Measurements from ENCODE around the gene TCF7L1. TPM values are rescaled to one million over a fixed set of nuclear protein-coding genes. Genes with fewer than 3 reads are reported as not detected.

Gene TCF7L1
- polyA plus RNA-seq, 1 donor (not counting 4 experiments of a cell fraction or from before 2014, with no cell fraction given) = 1.0 TPM

DNA sequence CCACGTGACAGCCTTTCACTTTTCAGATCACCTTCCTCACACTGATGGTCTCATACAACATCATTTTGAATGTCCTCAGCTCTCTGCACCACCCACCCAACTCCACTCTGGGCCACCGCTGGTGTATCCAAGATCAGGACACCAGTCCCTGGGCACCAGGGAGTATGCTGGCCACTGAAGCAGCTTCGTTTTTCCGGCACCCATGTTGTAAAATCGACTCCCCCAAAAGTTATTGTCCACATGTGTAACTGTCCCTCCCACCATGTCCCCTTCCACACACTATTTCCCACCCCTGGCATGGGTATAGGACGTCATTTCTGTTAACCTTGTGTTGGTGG, 98.2 kb downstream of the TCF7L1 start:
- Histone ChIP-seq H3K9me1 (ENCODE audit: control insufficient read depth, extremely low read depth, insufficient read depth, low read length) (no peaks in the 10 kb centered on the region), H3K27me3 (ENCODE audit: control insufficient read depth, extremely low read depth, insufficient read depth, low read length) (no peaks in the 10 kb centered on the region), H3K4me3 (ENCODE audit: control insufficient read depth in 2 of 3, extremely low read depth in 1 of 3, insufficient read depth in 2 of 3, low read depth in 1 of 3, low read length in 3 of 3) (no peak overlapping the region), H3K4me2 (ENCODE audit: control insufficient read depth, extremely low read depth, insufficient read depth, low read depth, low read length) (no peak overlapping the region), H3K36me3 (ENCODE audit: control insufficient read depth in 2 of 2, extremely low read depth in 1 of 2, insufficient read depth in 2 of 2, low read length in 2 of 2) (no peaks in the 10 kb centered on the region), H2AFZ (ENCODE audit: control insufficient read depth, low read length) (no peak overlapping the region), H3K27ac (ENCODE audit: control insufficient read depth, insufficient read depth, low read length) (no peak overlapping the region), H3K9me3 (ENCODE audit: control insufficient read depth, low read depth, low read length) (no peaks in the 10 kb centered on the region), H3K79me2 (ENCODE audit: control insufficient read depth, insufficient read depth, low read length) (no peaks in the 10 kb centered on the region), H4K20me1 (ENCODE audit: control insufficient read depth, extremely low read depth, insufficient read depth, low read length) (peaks cover 3% of the 10 kb centered on the region), H3K4me1 (ENCODE audit: control insufficient read depth, extremely low read depth, insufficient read depth, low read length) (no peaks in the 10 kb centered on the region), H3K9ac (ENCODE audit: control insufficient read depth, extremely low read depth, insufficient read depth, low read length) (no peak overlapping the region)
- TF ChIP-seq, protein P1, sequence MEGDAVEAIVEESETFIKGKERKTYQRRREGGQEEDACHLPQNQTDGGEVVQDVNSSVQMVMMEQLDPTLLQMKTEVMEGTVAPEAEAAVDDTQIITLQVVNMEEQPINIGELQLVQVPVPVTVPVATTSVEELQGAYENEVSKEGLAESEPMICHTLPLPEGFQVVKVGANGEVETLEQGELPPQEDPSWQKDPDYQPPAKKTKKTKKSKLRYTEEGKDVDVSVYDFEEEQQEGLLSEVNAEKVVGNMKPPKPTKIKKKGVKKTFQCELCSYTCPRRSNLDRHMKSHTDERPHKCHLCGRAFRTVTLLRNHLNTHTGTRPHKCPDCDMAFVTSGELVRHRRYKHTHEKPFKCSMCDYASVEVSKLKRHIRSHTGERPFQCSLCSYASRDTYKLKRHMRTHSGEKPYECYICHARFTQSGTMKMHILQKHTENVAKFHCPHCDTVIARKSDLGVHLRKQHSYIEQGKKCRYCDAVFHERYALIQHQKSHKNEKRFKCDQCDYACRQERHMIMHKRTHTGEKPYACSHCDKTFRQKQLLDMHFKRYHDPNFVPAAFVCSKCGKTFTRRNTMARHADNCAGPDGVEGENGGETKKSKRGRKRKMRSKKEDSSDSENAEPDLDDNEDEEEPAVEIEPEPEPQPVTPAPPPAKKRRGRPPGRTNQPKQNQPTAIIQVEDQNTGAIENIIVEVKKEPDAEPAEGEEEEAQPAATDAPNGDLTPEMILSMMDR (optimal IDR thresholded peaks at IDR 0.05 in 1 of 3, IDR thresholded peaks at IDR 0.05 in 1 of 3, conservative IDR thresholded peaks at IDR 0.05 in 1 of 3; ENCODE audit: extremely low read depth in 1 of 3, insufficient read depth in 2 of 3, low read length in 3 of 3) = no peak
- no peak for TF ChIP-seq EZH2 (IDR thresholded peaks at IDR 0.05; ENCODE audit: low read length)
- DNase-seq (ENCODE audit: low read depth, low spot score) (no peak), FAIRE-seq (no peak)
- dilution Hi-C loops (cut with MboI; ENCODE audit: extremely low pct_ligation_motif_present, low sequenced_read_pairs) = no loop called here

DNA sequence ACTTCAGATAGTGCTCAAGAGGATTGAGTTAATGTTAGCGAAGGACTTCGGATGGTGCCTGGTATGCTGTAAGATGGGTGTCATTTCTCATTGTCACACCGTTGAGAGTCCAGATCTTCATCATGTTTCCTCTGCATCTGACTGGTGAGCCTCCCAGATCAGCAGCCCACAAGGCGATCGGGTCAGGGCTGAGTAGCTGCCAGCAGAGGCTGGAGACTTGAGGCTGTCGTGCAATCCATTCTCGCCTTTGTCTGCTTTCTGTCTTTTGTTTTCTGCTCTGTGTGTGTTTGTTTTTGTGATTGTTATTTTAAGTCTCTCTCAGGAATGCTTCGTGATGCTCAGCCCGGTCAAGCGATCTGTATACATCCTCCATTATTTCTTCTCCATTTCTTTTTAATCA, 98.8 kb downstream of the TCF7L1 start:
- no peak for FAIRE-seq
- TF ChIP-seq, protein P1 (optimal IDR thresholded peaks at IDR 0.05 in 1 of 3, IDR thresholded peaks at IDR 0.05 in 1 of 3, conservative IDR thresholded peaks at IDR 0.05 in 1 of 3; ENCODE audit: extremely low read depth in 1 of 3, insufficient read depth in 2 of 3, low read length in 3 of 3) = no peak
- no peak for TF ChIP-seq EZH2 (IDR thresholded peaks at IDR 0.05; ENCODE audit: low read length)
- dilution Hi-C loops (cut with MboI; ENCODE audit: extremely low pct_ligation_motif_present, low sequenced_read_pairs) = no loop called here

More for the DNA sequence above, 98.8 kb downstream of the TCF7L1 start:
- H3K27ac ChIP-seq (ENCODE audit: control insufficient read depth, insufficient read depth, low read length) = no peak overlapping the region
- no peaks in the 10 kb centered on the region for H4K20me1 ChIP-seq (ENCODE audit: control insufficient read depth, extremely low read depth, insufficient read depth, low read length)
- H3K79me2 ChIP-seq (ENCODE audit: control insufficient read depth, insufficient read depth, low read length) = no peaks in the 10 kb centered on the region
- H3K9me3 ChIP-seq (ENCODE audit: control insufficient read depth, low read depth, low read length) = no peaks in the 10 kb centered on the region
- no peak overlapping the region for H3K4me3 ChIP-seq (ENCODE audit: control insufficient read depth in 2 of 3, extremely low read depth in 1 of 3, insufficient read depth in 2 of 3, low read depth in 1 of 3, low read length in 3 of 3)
- no peaks in the 10 kb centered on the region for H3K9me1 ChIP-seq (ENCODE audit: control insufficient read depth, extremely low read depth, insufficient read depth, low read length)
- H3K27me3 ChIP-seq (ENCODE audit: control insufficient read depth, extremely low read depth, insufficient read depth, low read length) = no peaks in the 10 kb centered on the region
- H3K36me3 ChIP-seq (ENCODE audit: control insufficient read depth in 2 of 2, extremely low read depth in 1 of 2, insufficient read depth in 2 of 2, low read length in 2 of 2) = no peaks in the 10 kb centered on the region
- no peak overlapping the region for H3K4me2 ChIP-seq (ENCODE audit: control insufficient read depth, extremely low read depth, insufficient read depth, low read depth, low read length)
- no peak for DNase-seq (ENCODE audit: low read depth, low spot score)
- H3K9ac ChIP-seq (ENCODE audit: control insufficient read depth, extremely low read depth, insufficient read depth, low read length) = no peak overlapping the region
- H2AFZ ChIP-seq (ENCODE audit: control insufficient read depth, low read length) = no peak overlapping the region
- no peaks in the 10 kb centered on the region for H3K4me1 ChIP-seq (ENCODE audit: control insufficient read depth, extremely low read depth, insufficient read depth, low read length)

Measured in keratinocyte (primary cell).